GM18873 (cell line): Measurements from ENCODE around the gene LSM10.

ENCODE experiments used
- ATAC-seq: cut with Tn5 transposase; IDR thresholded peaks from one replicate; pipeline ENCODE4 v1.9.1; 2021; ENCODE audit warnings: mild to moderate bottlenecking, moderate library complexity, moderate number of reproducible peaks; ENCODE audit not compliant: unreplicated experiment, low FRiP score

LSM10 gene

DNA sequence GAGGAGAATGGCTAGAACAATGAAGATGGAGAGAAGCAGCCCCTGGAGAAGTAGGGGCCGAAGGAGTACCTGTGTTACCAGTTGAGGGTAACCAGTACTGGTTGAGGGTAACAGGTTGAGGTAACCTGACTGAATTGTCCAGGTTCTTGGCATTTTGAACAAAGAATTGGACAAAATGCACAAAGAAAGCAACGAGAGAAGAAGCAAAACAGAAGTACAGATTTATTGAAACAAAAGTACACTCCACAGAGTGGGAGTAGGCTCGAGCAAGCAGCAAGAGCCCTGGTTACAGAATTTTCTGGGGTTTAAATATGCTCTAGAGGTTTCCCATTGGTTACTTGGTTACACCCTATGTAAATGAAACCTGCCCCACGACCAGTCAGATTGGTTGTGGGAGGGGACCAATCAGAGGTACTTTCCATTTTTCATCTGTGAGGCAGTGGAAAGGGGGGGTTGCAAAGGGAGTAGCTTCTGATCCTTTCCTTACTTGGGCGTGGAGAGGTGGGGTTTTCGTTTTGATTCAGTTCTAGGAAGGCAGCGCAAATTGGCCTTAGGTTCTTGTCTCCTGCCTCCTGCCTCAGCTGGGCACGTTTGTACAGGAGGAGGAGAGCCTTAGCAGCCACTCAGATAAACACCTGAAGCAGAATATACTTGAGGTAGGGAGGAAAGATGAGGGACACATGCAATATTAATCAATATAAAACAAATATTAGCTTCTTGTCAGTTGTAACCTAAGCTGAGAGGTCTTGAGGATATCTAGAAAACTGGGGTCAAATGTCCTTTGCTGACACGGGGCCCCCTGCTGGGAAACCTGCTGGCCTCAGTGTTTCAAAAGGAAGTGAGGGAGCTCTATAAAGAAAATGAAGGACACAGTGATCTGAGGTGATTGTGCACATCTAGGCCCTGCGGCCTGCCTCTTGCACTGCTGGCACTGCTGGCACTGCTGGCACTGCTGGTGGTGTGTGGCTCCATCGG is 14.3 kb upstream of the LSM10 start:
- no peak for ATAC-seq

DNA sequence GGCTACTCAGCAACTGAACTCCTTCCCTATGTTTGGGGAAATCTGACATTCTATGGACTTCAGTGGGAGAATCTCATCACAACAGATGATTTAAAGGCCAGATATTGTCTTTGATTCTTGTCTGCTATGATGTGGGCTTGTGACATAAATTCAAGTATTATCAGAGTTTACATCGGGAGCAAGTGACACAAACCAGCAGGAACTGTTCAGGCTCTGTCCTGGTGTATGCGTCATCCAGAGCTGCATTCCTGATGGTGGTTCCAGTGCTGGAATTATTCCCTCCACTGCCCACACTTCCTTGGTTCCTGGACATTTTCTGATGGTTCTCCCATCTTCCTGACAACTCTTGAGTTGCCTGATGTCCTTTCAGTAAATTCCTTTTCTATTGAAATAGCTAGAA is 10.8 kb upstream of the LSM10 start:
- no peak for ATAC-seq

DNA sequence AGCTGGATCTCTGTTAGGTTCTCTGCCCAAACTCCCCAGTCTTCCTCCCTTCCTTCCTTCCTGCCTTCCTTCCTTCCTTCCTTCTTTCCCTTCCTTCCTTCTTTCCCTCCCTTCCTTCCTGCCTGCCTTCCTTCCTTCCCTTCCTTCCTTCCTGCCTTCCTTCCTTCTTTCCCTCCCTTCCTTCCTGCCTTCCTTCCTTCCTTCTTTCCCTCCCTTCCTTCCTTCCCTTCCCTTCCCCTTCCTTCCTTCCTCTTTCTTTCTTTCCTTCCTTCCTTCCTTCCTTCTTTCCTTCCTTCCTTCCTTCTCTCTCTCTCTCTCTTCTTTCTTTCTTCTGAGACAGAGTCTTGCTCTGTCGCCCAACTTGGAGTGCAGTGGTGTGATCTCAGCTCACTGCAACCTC is 8.7 kb upstream of the LSM10 start:
- ATAC-seq = no peak

DNA sequence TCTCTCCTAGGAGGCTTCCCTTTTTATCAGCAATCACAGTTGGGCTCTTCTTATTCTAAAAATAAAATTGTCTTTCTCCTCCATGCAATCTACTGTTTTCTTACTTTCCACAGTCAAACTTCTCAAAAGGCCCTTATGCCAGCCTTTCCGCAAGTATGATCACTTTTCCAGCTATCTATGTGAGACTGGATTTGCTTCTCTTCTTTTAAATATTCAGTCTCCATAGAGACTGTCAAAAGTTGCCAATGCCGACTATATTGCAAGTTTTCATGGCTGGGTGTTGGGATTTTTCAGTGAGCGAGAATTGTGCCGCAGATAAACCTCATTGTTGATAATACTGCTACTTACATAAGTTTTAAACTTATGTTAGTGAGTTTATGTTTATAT is 4.8 kb upstream of the LSM10 start:
- ATAC-seq = no peak

DNA sequence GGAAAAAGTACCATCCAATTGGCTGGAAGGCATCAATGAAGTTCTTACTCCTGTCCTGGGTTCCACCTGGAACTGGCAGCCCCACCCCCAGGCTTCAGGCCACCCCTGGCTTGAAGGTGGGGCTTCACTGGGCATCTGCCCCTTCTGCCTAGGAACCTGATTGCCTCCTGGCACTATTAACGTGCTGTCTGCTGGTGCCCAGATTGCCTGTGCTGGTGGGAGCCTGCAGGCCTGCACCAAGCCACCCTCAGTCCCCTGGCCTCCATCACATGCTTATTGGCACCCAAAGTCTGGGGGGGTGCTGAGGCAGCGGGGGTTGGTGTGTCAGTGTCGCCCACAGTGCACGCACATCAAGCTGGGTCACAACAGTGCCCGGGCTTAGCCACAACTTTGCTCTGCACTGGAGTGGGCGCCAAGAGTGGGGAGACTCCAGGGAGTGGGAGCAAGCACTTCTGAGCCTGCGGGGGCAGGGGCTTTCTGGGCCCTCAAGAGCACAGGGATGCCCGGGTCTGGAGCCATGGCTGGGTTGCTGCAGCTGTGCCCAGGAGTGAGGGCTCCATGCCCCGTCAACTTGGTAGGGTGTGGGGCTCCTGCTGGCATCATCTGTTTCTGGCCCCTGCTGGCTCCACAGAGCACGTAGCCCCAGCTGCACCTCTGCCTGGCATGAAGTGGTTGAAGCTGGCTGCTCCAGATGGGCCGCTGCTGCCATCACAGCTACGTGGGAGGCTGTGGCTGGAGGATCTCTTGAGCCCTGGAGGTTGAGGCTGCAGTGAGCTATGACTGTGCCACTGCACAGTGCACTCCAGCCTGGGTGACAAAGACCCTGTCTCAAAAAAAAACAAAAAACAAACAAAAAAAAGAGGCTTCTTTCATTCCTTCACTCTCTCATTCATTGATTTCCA is 4.1 kb upstream of the LSM10 start:
- ATAC-seq = peak; percentile 2

DNA sequence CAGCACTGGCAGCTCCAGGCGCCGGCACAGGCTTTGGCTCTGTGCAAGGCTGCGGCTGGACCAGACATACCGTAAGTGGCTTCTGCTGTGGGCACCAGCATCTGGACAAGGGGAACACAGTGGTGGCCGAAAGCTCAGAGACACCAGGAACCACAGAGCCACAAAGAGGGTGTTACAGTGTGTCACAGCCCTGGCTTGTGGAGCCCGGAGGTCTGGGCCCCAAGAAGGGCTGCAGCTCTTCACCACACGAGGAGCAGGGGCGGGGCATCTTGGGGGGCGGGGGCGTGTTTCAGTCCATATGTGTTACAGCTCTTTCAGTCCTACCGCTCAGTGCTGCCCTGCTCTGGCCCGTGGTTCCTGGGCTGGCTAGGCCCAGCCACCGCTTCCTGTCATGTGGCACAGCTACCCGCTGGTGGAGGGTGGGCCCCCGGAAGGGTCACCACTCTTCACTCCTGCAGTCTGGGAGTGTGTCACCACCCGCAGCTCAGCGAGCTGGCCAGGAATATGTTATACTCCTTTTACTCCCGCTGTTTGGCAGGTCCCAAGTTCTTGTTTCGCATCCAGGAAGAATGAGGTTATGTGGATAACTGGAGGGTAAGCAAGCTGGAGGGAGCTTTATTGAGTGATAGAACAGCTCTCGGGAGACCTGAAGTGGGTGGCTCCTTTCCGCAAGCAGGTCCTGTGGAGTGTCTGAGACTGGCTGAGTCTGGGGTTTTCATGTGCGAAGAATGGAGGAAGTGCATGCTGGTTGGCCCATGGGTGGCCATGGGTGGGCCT is 3.3 kb upstream of the LSM10 start:
- peak; percentile 50 for ATAC-seq

DNA sequence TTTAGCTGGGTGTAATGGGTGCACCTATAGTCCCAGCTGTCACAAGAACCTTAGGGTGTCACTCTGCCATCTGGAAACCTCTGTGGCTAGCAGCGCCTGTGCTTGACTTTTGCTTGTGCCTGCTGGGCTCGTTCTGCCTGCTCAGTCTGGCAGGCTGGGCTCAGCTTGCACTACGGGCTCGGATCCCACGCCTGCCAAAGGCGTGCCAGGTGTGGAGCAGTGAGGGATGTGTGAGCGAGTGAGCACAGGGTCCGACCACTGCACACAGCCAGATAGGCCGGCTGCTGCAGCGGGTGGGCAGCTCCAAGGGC is 2.8 kb upstream of the LSM10 start:
- ATAC-seq = peak; percentile 2

DNA sequence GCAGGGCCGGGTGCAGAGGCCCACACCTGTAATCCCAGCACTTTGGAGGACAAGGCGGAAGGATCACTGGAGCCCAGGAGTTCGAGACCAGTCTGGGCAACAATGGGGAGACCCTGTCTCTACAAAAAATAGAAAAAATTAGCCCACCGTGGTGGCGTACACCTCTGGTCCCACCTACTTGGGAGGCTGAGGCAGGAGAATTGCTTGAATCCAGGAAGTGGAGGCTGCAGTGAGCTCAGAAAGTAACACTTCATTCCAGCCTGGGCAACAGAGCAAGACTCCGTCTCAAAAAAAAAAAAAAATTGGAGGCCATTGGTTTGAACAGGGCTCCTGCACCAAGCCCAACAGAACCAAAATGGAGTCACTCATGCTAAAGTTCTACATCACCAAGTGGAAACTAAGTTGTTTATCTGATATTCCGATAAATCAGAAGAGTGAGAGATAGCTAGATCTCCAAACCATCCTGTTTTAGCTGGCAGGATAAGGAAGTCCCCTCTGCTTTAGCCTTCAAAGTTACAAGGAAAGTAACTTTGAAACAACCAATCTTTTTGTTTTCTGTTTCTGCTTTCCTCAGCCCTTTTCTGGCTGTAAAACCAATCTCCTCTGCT is 766 bp upstream of the LSM10 start:
- no peak for ATAC-seq

DNA sequence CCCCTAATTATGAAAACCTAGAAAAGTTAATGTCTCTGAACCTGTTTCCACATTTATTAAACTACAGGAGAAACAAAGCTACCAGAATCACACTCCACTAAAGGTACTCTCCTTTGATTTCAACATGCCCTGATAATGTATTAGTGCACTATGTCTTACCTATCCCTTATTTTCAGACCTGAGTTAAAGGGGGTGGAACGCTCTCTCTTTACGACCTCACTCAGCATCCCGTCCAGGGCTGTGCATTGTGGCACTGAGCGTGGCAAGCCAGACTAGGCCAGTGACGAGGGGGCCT is 678 bp downstream of the LSM10 start:
- peak; percentile 4 for ATAC-seq

DNA sequence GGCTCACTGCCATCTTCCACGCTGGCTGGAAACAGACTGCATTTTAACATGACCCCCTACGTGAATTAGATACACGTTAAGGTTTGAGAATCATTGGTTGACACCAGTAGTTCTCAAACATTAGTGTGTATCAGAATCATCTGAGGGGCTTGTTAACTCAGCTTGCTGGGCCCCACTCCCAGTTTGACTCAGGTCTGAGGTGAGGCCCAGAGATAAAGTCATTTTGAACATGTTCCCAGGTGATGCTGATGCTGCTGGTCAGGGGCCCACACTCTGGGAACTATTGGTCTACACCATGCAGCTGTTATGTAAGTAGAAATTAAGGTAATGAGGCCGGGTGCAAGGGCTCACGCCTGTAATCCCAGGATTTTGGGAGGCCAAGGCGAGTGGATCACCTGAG is 1.3 kb downstream of the LSM10 start:
- ATAC-seq = no peak

DNA sequence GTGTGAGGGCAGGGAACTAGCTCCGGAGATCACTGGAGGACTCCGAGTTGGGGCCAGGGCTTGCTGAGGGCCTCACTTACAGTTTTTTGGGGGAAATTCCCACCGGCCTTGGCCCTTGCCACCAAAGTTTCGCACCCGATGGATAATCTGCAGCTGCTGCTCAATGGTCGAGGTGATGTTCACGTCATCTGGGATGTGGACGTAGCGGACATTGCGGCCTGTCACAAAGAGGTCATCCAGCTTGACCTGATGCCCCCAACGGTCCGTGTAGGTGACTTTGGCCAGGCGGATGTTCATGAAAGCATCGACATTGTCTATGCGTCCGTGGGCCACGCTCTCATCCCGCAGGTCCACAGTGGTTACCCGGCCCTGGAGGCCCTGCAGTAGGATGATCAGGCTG is 4.0 kb downstream of the LSM10 start:
- ATAC-seq = no peak

DNA sequence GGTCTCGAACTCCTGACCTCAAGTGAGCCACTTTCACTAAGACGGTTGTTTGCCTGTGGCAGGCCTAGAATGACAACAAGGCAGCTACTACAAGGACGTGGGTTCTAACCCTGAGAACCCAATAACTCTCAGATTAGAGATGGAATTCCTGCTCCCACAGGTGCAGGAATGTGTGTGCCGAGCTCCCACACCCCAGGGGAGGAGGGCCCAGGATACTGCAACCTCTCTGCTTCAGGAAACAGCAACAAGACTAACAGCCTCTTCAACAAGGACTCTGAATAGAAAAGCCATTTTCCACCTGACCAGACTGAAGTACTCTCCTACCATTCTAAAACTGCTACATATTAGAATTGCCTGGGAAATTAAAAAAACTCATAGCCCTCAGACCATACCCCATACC is 4.9 kb downstream of the LSM10 start:
- ATAC-seq = no peak

DNA sequence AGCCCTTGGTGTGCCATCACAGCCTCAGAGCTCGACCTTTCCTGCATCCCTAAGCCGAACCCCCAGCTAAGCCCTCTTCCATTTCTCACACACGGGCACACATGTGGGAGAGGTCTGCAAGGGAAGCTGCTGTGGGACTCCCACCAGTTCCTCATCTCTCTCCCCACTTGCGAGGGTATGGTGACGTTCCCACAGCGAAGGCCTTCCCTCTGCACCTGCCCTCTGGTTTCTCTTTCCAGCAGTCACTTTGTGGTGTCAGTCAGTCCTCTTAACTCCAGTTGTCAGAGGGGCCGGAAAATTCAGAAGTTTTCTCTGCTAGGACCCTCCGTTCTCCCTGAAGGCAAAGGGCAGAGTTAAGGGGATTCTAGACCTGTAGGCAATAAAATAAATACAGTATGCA is 6.4 kb downstream of the LSM10 start:
- ATAC-seq = no peak

DNA sequence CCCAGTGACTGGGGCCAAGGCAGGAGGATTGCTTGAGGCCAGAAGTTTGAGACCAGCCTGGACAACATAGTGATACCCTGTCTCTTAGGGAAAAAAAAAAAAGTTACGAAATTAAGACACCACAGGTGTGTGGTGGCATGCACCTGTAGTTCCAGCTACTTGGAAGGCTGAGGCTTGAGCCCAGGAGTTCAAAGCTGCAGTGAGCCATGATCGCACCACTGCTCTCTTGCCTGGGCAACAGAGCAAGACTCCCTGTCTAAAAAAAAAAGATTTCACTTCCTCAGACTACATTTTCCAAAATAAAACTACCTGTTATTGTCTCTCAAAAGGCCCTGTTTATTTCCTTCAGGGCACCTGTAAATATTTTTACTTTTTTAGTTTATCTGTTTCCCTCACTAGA is 7.3 kb downstream of the LSM10 start:
- ATAC-seq = no peak

DNA sequence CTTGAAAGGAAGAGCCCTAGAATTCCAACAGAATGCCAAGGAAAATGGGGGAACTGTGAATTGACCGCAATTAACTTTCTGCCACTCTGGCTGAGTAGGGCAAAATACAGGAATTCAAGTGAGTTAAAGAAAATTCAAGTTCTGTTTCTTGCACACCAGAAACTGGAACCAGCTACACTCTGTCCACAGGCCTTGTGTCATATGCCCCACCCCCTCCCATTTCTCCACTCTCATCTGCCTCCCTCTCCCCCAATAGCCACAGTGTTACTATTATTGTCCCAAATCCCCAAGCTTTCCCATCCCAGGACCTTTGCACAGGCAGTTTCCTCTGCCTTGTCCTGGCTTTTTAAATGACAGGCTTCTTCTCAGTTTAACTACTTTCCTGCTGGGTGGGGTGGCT is 7.7 kb downstream of the LSM10 start:
- no peak for ATAC-seq

DNA sequence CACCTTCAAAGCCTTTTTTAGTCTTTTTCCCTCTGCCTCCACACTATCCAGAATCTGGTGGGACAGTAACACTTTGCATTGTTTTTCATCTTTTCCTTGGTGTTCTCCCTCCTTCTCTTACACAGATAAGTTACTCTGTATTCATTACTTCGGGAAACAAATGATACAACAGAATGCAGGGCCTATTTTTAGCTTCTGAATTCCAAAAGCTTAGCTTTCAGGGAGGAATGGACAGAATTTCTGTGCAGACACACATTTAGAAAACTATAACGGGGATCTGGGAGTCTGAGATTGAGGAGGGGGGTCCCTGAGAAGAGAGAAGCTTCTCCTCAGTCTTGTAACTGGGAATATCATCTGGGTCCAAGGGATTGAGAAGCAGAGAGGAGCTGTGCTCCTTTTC is 8.4 kb downstream of the LSM10 start:
- ATAC-seq = no peak

DNA sequence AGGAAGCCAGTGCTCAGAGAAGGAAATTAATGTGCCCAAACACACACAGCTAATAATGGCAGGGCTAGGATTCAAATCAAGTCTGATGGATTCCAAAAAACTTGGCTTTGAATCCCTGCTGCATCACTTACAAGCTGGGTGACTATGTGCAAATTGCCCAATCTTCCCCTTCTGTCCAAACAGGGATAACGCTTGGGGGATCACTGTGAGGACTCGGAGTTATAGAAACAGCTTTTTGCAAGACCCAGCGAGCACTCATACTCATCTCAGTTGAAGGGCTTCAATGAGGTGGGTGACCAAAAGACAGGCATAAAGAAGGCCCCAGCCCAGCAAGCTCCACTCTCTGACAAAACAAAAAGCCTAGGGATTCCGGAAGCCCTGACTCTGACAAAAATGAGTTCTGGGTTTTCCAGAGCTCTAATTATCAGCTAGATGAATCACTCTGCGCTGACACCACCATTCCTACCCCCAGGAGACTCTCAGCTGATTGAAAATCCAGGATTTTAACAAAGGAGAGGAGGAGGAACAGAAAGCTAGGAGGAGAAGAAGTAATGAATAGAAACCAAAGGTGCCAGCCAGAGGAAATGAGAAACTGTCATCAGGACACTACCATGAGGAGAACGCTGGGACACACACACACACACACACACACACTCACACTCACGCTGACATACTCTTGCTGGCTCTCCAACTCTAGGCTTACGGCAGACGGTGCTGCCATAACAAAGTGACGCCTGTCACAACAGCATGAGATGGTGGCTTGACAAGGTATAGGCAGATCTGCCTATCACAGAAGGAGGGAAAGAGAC is 10.4 kb downstream of the LSM10 start:
- ATAC-seq = no peak

DNA sequence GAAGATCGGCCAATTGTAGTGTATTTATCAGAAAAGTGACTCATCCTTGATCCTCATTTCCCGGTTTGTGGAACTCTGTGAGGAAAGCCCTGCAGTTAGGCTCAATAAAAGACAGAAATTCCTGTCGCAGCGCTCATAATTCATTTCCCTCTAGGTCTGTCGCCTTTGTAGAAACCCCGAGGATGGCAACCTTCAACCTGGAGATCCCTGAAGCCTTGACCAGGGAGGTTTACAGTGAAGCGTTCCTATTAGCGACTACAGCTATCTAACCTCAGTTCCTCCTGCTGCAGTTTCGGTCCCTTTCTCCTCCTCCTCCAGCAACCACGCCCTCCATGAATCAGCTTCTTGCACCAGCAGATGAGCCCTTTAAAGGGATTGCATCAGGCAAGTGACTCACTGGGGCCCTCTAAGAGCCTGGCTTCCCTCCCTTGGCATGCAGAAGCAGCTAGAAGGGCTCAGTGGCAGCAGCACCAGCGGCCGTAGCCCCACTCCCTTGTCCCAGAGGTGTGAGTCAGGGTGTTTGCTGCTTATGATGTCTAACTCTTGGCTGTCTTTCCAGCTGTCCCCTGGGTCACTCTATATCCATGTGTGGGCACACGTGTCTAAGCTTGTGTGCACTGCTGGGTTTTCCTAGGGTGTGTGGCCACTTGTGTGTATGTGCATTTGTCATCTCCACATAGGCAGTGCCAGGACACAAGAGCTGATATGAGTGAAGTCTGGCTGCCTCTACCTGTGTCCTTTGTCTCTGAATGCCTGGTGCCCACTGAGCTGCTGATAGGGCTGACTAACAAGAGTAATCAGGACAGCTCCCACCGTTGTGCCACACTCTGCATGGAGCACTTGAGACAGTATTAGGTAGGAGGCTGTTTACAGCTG is 11.2 kb downstream of the LSM10 start:
- no peak for ATAC-seq
